ENCODE data around the gene TRAM2.

TRAM2 gene

GRCh38 chr6:52527436-52527835 lies 49.4 kb downstream of the TRAM2 start:
- no peak for DNase-seq (ENCODE audit: low read depth in 2 of 2)

DNA sequence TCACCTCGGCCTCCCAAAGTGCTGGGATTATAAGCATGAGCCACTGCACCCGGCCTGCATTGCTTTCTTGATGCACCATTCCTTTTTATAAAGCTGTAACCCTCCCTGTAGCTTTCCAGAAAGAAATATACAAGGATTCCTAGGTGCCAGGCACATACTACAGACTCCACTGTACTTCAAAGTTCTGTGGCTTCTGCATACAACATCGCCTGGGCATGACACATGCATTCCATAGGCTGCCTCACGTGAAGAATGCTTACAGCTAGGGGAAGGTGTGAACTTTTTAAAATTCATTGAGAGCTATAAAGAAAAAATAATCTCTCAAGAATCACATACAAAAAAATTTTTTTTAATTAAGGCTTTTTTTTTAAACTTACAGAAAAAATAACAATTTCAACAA lies 50.2 kb downstream of the TRAM2 start:
- no peak for DNase-seq (ENCODE audit: low read depth in 2 of 2)

GRCh38 chr6:52524918-52525317 lies 51.9 kb downstream of the TRAM2 start:
- no peak for DNase-seq (ENCODE audit: low read depth in 2 of 2)

GRCh38 chr6:52523378-52524142 lies 53.3 kb downstream of the TRAM2 start:
- no peak for DNase-seq (ENCODE audit: low read depth in 2 of 2)

DNA sequence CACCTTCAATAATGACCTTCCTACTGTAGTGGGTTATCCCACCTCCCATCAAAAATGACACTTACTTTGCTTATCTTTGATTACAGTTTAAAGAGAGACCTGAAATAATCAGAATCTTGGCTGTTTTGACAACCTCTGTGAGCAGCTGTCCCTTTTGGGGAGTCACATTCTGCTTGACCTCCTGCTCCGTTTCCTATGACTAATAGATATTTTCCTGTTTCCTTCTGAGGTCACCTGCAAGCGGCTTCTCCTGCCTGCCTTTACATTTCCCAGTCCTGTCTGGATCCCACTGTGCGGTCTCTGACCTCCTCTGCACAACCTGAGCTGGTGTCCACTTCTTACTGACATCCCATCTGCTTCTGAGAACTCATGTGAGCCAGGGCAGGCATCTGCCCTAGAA lies 54.2 kb downstream of the TRAM2 start:
- no peak for DNase-seq (ENCODE audit: low read depth in 2 of 2)

- no peak for DNase-seq (ENCODE audit: low read depth in 2 of 2)
Observed at GRCh38 chr6:52522151-52522626, 54.7 kb downstream of the TRAM2 start.

- no peak for DNase-seq (ENCODE audit: low read depth in 2 of 2)
Observed at GRCh38 chr6:52519618-52520017, 57.2 kb downstream of the TRAM2 start.

GRCh38 chr6:52518279-52518945 lies 58.4 kb downstream of the TRAM2 start:
- no peak for DNase-seq (ENCODE audit: low read depth in 2 of 2)

DNA sequence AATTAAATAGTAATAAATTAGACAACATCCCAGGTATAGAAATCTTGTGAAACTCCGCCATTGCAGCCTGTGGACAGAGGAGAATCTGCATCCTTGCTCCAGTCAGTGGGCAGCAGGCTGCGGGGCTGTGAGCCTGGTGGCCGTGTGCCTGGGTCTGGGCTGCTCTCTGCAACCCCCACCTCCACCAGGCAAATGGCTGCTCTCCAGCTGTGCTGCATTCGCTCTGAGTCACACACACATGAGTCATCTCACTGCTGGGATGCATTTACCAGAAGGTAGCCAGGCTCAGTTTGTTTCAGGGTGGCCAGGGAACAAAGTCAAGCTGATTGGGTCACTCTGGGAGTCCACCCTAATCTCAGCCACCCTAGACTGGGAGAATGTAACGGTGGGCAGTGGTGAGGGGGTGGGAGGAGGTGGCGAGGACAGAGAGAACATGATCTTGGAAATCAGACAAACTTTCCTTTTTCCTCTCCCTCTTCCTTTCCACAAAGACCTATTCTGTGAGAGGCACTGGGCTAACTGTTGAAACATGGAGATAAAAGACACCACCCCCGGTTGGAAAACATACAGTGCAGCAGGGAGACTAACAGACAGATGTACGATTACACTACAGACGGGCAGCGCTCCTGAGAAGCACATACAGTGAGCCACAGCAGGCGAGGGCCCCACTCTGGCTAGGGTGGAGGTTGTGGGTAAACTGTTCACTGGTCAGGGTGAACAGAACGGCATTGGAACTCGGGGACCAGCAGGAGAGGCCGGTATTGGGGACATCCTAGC lies 59.2 kb downstream of the TRAM2 start:
- no peak for DNase-seq (ENCODE audit: low read depth in 2 of 2)

DNA sequence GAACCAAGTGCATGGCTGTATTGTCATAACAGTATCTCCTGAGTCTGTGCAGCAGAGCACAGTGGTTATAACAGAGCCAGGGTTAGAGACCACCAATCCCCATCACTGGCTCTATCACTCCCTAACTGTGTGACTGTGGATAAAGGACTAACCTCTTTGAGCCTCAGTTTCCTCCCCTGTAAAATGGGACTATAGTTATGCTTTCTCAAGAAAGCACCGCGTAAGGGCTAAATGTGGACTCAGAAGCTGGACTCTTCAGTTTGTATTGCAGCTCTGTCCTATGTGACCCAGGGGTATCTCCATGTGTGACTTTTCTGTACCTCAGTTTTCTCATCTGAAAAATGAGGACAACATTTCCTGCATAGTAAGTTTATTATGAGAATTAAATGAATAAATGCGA lies 59.9 kb downstream of the TRAM2 start:
- DNase-seq (ENCODE audit: low read depth in 2 of 2): no peak

DNA sequence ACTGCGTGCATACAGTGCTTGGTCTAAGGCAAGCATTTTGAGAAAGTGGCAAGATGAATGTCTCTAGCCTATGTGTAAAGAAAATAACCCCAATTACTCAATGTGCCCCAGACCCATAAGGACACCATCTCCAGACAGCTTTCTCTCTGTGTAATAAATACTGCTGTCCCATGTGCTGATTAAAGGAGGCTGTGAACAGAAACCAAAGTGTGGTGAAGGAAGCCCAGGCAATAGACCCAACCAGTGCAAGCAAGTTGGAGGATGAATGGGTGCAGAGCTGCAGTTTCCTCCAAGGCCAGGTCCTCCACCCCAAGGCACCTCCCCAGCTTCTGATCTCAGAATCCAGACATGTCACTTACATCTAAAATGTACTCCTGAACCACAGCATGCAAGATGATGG lies 60.6 kb downstream of the TRAM2 start:
- no peak for DNase-seq (ENCODE audit: low read depth in 2 of 2)

DNA sequence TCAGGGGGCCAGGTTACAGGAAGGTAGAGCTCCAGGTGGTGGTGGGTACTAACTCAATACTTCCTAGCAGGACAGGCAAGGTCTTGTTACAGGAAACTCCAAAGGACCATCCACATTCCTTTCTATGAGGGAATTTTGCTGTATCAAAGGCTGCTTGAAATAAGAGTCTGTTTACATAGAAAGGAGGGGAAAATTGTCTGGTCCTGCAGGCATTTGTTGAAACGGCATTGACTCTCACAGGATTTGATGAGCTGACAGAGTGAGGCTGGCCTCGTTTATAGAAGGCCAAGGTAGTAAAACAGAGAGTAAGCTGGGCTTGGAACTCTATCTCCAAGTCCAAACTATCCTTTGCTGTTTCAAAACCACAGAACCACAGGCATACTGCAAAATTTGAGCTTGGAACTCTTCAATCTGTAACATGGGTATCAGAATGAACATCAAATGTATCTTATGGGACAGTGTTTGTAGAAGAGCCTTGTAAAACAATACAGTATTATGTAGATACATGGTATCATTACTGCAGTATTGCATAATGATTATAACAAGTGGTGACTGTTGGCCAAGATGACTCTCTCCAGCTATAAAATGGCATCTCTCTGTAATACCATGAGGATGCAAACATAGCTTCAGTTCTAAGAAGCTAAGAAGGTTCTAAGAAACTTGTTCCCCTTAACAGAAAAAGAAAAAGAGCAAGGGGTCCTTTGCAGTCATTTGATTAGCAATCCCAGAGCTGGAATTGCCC lies 61.5 kb downstream of the TRAM2 start:
- DNase-seq (ENCODE audit: low read depth in 2 of 2): no peak

- no peak for DNase-seq (ENCODE audit: low read depth in 2 of 2)
Observed at GRCh38 chr6:52514514-52514913, 62.3 kb downstream of the TRAM2 start.

- DNase-seq (ENCODE audit: low read depth in 2 of 2): no peak
Observed at GRCh38 chr6:52513896-52514295, 63.0 kb downstream of the TRAM2 start.

- no peak for DNase-seq (ENCODE audit: low read depth in 2 of 2)
Observed at GRCh38 chr6:52513464-52513863, 63.4 kb downstream of the TRAM2 start.

DNA sequence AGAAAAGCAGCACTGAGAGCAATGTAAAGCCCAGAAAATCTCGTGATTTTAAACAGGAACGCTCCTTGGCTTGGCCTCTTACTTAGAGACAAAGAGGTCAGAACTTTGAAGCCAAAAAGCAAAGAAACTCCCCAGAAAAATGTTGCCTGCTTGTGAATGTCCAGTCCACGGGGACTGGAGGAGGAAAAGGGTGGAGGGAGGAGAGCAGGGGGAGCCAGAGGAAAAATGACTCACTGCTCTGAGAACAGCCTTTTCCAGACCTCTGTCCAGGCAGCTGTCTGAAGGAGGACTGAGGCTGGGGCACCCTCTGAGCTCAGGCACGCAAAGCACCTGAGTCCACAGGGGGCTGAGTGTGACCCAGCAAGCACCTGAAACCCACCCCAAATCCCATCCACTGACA lies 64.7 kb downstream of the TRAM2 start:
- no peak for DNase-seq (ENCODE audit: low read depth in 2 of 2)

- DNase-seq (ENCODE audit: low read depth in 2 of 2): no peak
Observed at GRCh38 chr6:52511572-52512151, 65.2 kb downstream of the TRAM2 start.

- no peak for DNase-seq (ENCODE audit: low read depth in 2 of 2)
Observed at GRCh38 chr6:52511163-52511562, 65.7 kb downstream of the TRAM2 start.

- no peak for DNase-seq (ENCODE audit: low read depth in 2 of 2)
Observed at GRCh38 chr6:52510213-52510562, 66.7 kb downstream of the TRAM2 start.

GRCh38 chr6:52509281-52510212 lies 67.3 kb downstream of the TRAM2 start:
- DNase-seq (ENCODE audit: low read depth in 2 of 2): no peak
